Measurements from ENCODE around the gene PEMT. TPM values are rescaled to one million over a fixed set of nuclear protein-coding genes. Genes with fewer than 3 reads are reported as not detected.

The PEMT gene
- total and polyA plus RNA-seq, 2 of the 8 experiments (the other 6 are each of a cell fraction or from before 2014, with no cell fraction given) = 42.0 to 118 TPM

DNA sequence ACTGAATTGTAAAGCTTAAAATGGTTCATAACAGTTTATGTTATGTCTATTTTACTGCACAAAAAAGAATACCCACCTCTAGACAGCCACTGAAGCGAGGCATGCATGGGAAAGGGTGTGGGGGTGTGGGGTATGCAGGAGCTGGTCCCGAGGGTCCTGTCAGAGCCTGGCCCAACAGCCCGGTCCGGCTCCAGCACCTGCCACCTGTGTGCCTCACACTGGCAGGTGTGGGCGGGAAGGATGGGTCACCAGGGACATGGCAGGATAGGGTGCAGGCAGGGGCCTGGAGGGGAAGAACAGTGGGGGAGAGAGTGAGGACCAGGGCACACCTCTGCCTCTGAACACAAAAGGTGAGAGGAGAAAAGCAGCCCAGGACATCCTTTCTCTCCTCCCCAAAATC lies 72.6 kb downstream of the PEMT start (continued):
- TF ChIP-seq, protein P1, sequence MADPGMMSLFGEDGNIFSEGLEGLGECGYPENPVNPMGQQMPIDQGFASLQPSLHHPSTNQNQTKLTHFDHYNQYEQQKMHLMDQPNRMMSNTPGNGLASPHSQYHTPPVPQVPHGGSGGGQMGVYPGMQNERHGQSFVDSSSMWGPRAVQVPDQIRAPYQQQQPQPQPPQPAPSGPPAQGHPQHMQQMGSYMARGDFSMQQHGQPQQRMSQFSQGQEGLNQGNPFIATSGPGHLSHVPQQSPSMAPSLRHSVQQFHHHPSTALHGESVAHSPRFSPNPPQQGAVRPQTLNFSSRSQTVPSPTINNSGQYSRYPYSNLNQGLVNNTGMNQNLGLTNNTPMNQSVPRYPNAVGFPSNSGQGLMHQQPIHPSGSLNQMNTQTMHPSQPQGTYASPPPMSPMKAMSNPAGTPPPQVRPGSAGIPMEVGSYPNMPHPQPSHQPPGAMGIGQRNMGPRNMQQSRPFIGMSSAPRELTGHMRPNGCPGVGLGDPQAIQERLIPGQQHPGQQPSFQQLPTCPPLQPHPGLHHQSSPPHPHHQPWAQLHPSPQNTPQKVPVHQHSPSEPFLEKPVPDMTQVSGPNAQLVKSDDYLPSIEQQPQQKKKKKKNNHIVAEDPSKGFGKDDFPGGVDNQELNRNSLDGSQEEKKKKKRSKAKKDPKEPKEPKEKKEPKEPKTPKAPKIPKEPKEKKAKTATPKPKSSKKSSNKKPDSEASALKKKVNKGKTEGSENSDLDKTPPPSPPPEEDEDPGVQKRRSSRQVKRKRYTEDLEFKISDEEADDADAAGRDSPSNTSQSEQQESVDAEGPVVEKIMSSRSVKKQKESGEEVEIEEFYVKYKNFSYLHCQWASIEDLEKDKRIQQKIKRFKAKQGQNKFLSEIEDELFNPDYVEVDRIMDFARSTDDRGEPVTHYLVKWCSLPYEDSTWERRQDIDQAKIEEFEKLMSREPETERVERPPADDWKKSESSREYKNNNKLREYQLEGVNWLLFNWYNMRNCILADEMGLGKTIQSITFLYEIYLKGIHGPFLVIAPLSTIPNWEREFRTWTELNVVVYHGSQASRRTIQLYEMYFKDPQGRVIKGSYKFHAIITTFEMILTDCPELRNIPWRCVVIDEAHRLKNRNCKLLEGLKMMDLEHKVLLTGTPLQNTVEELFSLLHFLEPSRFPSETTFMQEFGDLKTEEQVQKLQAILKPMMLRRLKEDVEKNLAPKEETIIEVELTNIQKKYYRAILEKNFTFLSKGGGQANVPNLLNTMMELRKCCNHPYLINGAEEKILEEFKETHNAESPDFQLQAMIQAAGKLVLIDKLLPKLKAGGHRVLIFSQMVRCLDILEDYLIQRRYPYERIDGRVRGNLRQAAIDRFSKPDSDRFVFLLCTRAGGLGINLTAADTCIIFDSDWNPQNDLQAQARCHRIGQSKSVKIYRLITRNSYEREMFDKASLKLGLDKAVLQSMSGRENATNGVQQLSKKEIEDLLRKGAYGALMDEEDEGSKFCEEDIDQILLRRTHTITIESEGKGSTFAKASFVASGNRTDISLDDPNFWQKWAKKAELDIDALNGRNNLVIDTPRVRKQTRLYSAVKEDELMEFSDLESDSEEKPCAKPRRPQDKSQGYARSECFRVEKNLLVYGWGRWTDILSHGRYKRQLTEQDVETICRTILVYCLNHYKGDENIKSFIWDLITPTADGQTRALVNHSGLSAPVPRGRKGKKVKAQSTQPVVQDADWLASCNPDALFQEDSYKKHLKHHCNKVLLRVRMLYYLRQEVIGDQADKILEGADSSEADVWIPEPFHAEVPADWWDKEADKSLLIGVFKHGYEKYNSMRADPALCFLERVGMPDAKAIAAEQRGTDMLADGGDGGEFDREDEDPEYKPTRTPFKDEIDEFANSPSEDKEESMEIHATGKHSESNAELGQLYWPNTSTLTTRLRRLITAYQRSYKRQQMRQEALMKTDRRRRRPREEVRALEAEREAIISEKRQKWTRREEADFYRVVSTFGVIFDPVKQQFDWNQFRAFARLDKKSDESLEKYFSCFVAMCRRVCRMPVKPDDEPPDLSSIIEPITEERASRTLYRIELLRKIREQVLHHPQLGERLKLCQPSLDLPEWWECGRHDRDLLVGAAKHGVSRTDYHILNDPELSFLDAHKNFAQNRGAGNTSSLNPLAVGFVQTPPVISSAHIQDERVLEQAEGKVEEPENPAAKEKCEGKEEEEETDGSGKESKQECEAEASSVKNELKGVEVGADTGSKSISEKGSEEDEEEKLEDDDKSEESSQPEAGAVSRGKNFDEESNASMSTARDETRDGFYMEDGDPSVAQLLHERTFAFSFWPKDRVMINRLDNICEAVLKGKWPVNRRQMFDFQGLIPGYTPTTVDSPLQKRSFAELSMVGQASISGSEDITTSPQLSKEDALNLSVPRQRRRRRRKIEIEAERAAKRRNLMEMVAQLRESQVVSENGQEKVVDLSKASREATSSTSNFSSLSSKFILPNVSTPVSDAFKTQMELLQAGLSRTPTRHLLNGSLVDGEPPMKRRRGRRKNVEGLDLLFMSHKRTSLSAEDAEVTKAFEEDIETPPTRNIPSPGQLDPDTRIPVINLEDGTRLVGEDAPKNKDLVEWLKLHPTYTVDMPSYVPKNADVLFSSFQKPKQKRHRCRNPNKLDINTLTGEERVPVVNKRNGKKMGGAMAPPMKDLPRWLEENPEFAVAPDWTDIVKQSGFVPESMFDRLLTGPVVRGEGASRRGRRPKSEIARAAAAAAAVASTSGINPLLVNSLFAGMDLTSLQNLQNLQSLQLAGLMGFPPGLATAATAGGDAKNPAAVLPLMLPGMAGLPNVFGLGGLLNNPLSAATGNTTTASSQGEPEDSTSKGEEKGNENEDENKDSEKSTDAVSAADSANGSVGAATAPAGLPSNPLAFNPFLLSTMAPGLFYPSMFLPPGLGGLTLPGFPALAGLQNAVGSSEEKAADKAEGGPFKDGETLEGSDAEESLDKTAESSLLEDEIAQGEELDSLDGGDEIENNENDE (IDR thresholded peaks at IDR 0.05; ENCODE audit: insufficient replicate concordance, low read length) = no peak
- TF ChIP-seq TEAD4 (IDR thresholded peaks at IDR 0.05; ENCODE audit: low read depth, low read length) (no peak), SAP30 (IDR thresholded peaks at IDR 0.05; ENCODE audit: insufficient read depth, insufficient replicate concordance, low read length) (no peak), JUN (IDR thresholded peaks at IDR 0.05; ENCODE audit: low read depth, low read length) (no peak), CHD2 (IDR thresholded peaks at IDR 0.05; ENCODE audit: low read length) (no peak), RBBP5 (IDR thresholded peaks at IDR 0.05; ENCODE audit: borderline replicate concordance, low read depth, low read length) (no peak), ZNF274 (IDR thresholded peaks at IDR 0.05; ENCODE audit: borderline replicate concordance, extremely low read depth, low read length) (no peak), CHD1 (IDR thresholded peaks at IDR 0.05; ENCODE audit: low read depth, low read length) (no peak), SIN3A (conservative IDR thresholded peaks at IDR 0.05 in 1 of 2, IDR thresholded peaks at IDR 0.05 in 1 of 2; ENCODE audit: low read depth in 1 of 2, low read length in 2 of 2) (no peak), SP1 (IDR thresholded peaks at IDR 0.05; ENCODE audit: low read depth, low read length) (no peak)

Measured in H1 (cell line).